ENCODE measurements around the gene KCNC4.
A peak's percentile ranks its signal among the peaks of the same experiment; 100 is the strongest.

KCNC4 gene

GRCh38 chr1:110211496-110212168 is 1.5 kb downstream of the KCNC4 start:
- no peak for DNase-seq (ENCODE audit: low read depth)

GRCh38 chr1:110212169-110213142 is 2.3 kb downstream of the KCNC4 start:
- no peak for DNase-seq (ENCODE audit: low read depth)

GRCh38 chr1:110213143-110213540 is 3.0 kb downstream of the KCNC4 start:
- DNase-seq (ENCODE audit: low read depth) = no peak

- peak; percentile 63 for DNase-seq (ENCODE audit: low read depth)
Observed at GRCh38 chr1:110214454-110215404, 4.6 kb downstream of the KCNC4 start.

GRCh38 chr1:110215621-110216515 is 5.8 kb downstream of the KCNC4 start:
- DNase-seq (ENCODE audit: low read depth) = no peak

GRCh38 chr1:110216844-110217444 is 6.8 kb downstream of the KCNC4 start:
- DNase-seq (ENCODE audit: low read depth) = no peak

- no peak for DNase-seq (ENCODE audit: low read depth)
Observed at GRCh38 chr1:110218137-110218536, 8.0 kb downstream of the KCNC4 start.

- no peak for DNase-seq (ENCODE audit: low read depth)
Observed at GRCh38 chr1:110218739-110219138, 8.6 kb downstream of the KCNC4 start.

GRCh38 chr1:110220324-110220723 is 10.2 kb downstream of the KCNC4 start:
- no peak for DNase-seq (ENCODE audit: low read depth)

GRCh38 chr1:110221119-110221518 is 11.0 kb downstream of the KCNC4 start:
- DNase-seq (ENCODE audit: low read depth) = no peak

- DNase-seq (ENCODE audit: low read depth) = no peak
Observed at GRCh38 chr1:110223127-110223526, 13.0 kb downstream of the KCNC4 start.

- no peak for DNase-seq (ENCODE audit: low read depth)
Observed at GRCh38 chr1:110223581-110223980, 13.5 kb downstream of the KCNC4 start.

- DNase-seq (ENCODE audit: low read depth) = no peak
Observed at GRCh38 chr1:110224240-110224995, 14.3 kb downstream of the KCNC4 start.

GRCh38 chr1:110225212-110225611 is 15.1 kb downstream of the KCNC4 start:
- DNase-seq (ENCODE audit: low read depth) = no peak

GRCh38 chr1:110225756-110226404 is 15.8 kb downstream of the KCNC4 start:
- no peak for DNase-seq (ENCODE audit: low read depth)

GRCh38 chr1:110227774-110228173 is 17.7 kb downstream of the KCNC4 start:
- DNase-seq (ENCODE audit: low read depth) = no peak

GRCh38 chr1:110228381-110228780 is 18.3 kb downstream of the KCNC4 start:
- no peak for DNase-seq (ENCODE audit: low read depth)

GRCh38 chr1:110228869-110229268 is 18.8 kb downstream of the KCNC4 start:
- no peak for DNase-seq (ENCODE audit: low read depth)

GRCh38 chr1:110229348-110230001 is 19.4 kb downstream of the KCNC4 start:
- DNase-seq (ENCODE audit: low read depth) = no peak
